ENCODE measurements around the gene SLC38A5.

SLC38A5 gene

DNA sequence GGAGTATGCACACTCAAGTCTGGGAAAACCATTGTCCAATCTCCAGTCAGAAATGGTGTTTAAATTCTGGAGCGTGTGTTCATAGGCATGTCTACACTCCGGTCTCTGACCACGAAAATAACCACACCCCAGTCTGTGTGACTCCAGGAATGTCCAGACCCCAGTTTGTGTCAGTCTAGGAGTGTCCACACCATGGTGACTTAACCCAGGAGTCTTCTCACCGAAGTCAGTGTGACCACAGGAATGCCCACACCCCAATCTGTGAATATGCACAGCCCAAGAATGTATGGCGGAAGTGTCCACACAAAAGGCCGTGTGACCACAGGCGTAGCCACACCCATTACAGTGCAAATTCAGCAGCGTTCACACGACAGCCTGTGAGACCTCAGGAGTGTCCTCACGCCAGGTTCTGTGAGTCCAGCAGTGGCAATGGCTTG is 17.3 kb upstream of the SLC38A5 start (continued):
- TF ChIP-seq, protein P1, sequence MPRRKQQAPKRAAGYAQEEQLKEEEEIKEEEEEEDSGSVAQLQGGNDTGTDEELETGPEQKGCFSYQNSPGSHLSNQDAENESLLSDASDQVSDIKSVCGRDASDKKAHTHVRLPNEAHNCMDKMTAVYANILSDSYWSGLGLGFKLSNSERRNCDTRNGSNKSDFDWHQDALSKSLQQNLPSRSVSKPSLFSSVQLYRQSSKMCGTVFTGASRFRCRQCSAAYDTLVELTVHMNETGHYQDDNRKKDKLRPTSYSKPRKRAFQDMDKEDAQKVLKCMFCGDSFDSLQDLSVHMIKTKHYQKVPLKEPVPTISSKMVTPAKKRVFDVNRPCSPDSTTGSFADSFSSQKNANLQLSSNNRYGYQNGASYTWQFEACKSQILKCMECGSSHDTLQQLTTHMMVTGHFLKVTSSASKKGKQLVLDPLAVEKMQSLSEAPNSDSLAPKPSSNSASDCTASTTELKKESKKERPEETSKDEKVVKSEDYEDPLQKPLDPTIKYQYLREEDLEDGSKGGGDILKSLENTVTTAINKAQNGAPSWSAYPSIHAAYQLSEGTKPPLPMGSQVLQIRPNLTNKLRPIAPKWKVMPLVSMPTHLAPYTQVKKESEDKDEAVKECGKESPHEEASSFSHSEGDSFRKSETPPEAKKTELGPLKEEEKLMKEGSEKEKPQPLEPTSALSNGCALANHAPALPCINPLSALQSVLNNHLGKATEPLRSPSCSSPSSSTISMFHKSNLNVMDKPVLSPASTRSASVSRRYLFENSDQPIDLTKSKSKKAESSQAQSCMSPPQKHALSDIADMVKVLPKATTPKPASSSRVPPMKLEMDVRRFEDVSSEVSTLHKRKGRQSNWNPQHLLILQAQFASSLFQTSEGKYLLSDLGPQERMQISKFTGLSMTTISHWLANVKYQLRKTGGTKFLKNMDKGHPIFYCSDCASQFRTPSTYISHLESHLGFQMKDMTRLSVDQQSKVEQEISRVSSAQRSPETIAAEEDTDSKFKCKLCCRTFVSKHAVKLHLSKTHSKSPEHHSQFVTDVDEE (CRISPR knock-in tag; IDR thresholded peaks at IDR 0.05): no peak

DNA sequence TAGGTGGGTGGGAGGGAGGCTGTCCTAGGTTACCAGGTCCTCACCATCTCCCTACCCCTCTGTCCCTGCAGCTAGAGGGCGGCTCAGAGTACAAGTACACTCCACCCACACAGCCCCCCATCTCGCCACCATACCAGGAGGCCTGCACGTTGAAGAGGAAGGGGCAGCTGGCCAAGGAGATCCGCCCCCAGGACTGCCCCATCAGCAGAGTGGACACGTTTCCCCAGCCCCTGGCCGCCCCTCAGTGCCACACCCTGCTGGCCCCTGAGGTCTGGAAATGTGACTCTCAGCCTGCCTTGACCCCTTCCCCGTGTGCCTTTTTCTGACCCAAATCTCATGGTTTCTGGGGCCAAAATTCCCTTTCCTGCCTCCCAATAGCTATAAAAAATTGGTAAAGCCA is 12.5 kb upstream of the SLC38A5 start:
- no peak for TF ChIP-seq ARNTL (CRISPR knock-in tag; IDR thresholded peaks at IDR 0.05; ENCODE audit: borderline replicate concordance, low read depth)
- TF ChIP-seq PPARA (CRISPR knock-in tag; IDR thresholded peaks at IDR 0.05; ENCODE audit: borderline replicate concordance): no peak
- no peak for TF ChIP-seq OSR1 (CRISPR knock-in tag; IDR thresholded peaks at IDR 0.05)
- no peak for TF ChIP-seq ISL1 (CRISPR knock-in tag; IDR thresholded peaks at IDR 0.05)
- TF ChIP-seq TOX (CRISPR knock-in tag; IDR thresholded peaks at IDR 0.05; ENCODE audit: borderline replicate concordance): no peak
- TF ChIP-seq, protein P2, sequence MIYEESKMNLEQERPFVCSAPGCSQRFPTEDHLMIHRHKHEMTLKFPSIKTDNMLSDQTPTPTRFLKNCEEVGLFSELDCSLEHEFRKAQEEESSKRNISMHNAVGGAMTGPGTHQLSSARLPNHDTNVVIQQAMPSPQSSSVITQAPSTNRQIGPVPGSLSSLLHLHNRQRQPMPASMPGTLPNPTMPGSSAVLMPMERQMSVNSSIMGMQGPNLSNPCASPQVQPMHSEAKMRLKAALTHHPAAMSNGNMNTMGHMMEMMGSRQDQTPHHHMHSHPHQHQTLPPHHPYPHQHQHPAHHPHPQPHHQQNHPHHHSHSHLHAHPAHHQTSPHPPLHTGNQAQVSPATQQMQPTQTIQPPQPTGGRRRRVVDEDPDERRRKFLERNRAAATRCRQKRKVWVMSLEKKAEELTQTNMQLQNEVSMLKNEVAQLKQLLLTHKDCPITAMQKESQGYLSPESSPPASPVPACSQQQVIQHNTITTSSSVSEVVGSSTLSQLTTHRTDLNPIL (CRISPR knock-in tag; IDR thresholded peaks at IDR 0.05; ENCODE audit: low read depth): no peak
- no peak for TF ChIP-seq ESRRG (CRISPR knock-in tag; IDR thresholded peaks at IDR 0.05)
- TF ChIP-seq RARB (CRISPR knock-in tag; IDR thresholded peaks at IDR 0.05): no peak
- no peak for TF ChIP-seq ZNF565 (CRISPR knock-in tag; conservative IDR thresholded peaks at IDR 0.05; ENCODE audit: low read depth)
- TF ChIP-seq, protein P3, sequence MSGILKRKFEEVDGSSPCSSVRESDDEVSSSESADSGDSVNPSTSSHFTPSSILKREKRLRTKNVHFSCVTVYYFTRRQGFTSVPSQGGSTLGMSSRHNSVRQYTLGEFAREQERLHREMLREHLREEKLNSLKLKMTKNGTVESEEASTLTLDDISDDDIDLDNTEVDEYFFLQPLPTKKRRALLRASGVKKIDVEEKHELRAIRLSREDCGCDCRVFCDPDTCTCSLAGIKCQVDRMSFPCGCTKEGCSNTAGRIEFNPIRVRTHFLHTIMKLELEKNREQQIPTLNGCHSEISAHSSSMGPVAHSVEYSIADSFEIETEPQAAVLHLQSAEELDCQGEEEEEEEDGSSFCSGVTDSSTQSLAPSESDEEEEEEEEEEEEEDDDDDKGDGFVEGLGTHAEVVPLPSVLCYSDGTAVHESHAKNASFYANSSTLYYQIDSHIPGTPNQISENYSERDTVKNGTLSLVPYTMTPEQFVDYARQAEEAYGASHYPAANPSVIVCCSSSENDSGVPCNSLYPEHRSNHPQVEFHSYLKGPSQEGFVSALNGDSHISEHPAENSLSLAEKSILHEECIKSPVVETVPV (CRISPR knock-in tag; IDR thresholded peaks at IDR 0.05): no peak
- TF ChIP-seq TCF4 (CRISPR knock-in tag; IDR thresholded peaks at IDR 0.05; ENCODE audit: borderline replicate concordance): no peak
- no peak for TF ChIP-seq CSDC2 (CRISPR knock-in tag; IDR thresholded peaks at IDR 0.05)
- TF ChIP-seq, protein P4, sequence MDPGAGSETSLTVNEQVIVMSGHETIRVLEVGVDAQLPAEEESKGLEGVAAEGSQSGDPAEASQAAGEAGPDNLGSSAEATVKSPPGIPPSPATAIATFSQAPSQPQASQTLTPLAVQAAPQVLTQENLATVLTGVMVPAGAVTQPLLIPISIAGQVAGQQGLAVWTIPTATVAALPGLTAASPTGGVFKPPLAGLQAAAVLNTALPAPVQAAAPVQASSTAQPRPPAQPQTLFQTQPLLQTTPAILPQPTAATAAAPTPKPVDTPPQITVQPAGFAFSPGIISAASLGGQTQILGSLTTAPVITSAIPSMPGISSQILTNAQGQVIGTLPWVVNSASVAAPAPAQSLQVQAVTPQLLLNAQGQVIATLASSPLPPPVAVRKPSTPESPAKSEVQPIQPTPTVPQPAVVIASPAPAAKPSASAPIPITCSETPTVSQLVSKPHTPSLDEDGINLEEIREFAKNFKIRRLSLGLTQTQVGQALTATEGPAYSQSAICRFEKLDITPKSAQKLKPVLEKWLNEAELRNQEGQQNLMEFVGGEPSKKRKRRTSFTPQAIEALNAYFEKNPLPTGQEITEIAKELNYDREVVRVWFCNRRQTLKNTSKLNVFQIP (CRISPR knock-in tag; IDR thresholded peaks at IDR 0.05; ENCODE audit: borderline replicate concordance, low read depth): no peak
- no peak for TF ChIP-seq ZFP30 (CRISPR knock-in tag; IDR thresholded peaks at IDR 0.05)
- no peak for TF ChIP-seq ZFP3 (CRISPR knock-in tag; IDR thresholded peaks at IDR 0.05)
- no peak for TF ChIP-seq ZNF70 (CRISPR knock-in tag; IDR thresholded peaks at IDR 0.05)
- no peak for TF ChIP-seq ZC3H10 (CRISPR knock-in tag; IDR thresholded peaks at IDR 0.05)
- TF ChIP-seq, protein P1 (CRISPR knock-in tag; IDR thresholded peaks at IDR 0.05): no peak
- ATAC-seq: no peak

DNA sequence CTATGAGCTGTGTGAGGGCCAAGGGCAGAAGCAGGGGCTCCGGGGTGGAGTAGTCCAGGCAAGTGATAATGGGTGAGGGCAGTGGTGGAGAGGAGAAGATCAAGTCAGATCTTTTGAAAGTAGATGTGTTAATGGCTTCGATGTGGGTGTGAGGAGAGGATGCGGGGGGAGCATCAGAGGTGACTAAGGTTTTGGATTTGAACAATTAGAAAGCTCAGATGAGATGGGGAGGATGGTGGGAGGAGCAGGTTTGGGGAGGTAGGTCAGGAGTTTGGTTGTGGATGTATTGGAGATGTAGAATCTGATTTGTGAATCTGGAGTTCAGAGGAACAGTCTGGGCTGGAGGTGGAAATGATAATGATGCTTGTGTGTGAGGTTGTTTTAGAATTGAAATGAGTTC is 10.5 kb upstream of the SLC38A5 start:
- ATAC-seq: no peak
- TF ChIP-seq ISL1 (CRISPR knock-in tag; IDR thresholded peaks at IDR 0.05) (no peak), ZC3H10 (CRISPR knock-in tag; IDR thresholded peaks at IDR 0.05) (no peak), BACH2 (CRISPR knock-in tag; IDR thresholded peaks at IDR 0.05; ENCODE audit: borderline replicate concordance) (no peak), PPARA (CRISPR knock-in tag; IDR thresholded peaks at IDR 0.05; ENCODE audit: borderline replicate concordance) (no peak), TCF4 (CRISPR knock-in tag; IDR thresholded peaks at IDR 0.05; ENCODE audit: borderline replicate concordance) (no peak), ZNF8 (CRISPR knock-in tag; IDR thresholded peaks at IDR 0.05) (no peak), ESRRG (CRISPR knock-in tag; IDR thresholded peaks at IDR 0.05) (no peak), TOX (CRISPR knock-in tag; IDR thresholded peaks at IDR 0.05; ENCODE audit: borderline replicate concordance) (no peak), ZNF565 (CRISPR knock-in tag; conservative IDR thresholded peaks at IDR 0.05; ENCODE audit: low read depth) (no peak), OSR1 (CRISPR knock-in tag; IDR thresholded peaks at IDR 0.05) (no peak)
- TF ChIP-seq, protein P1 (CRISPR knock-in tag; IDR thresholded peaks at IDR 0.05): no peak
